A549 treated with DMSO at 1 μM for 4 hours (cell line): Measurements from ENCODE around the gene TRUB1. TPM values are rescaled to one million over a fixed set of nuclear protein-coding genes. Genes with fewer than 3 reads are reported as not detected.

Source experiments
- total RNA-seq: library from RNA; stranded (reverse); fragments of 200-300 nt; extraction: Qiagen RNA extraction; gene quantifications from 5 replicates; pipeline ENCODE4 v1.2.3, GENCODE V29; 2022; ENCODE audit warnings: low read depth

Gene TRUB1
- 13.5 to 22.4 TPM (median 16.7 TPM) in 5 replicates for total RNA-seq

DNA sequence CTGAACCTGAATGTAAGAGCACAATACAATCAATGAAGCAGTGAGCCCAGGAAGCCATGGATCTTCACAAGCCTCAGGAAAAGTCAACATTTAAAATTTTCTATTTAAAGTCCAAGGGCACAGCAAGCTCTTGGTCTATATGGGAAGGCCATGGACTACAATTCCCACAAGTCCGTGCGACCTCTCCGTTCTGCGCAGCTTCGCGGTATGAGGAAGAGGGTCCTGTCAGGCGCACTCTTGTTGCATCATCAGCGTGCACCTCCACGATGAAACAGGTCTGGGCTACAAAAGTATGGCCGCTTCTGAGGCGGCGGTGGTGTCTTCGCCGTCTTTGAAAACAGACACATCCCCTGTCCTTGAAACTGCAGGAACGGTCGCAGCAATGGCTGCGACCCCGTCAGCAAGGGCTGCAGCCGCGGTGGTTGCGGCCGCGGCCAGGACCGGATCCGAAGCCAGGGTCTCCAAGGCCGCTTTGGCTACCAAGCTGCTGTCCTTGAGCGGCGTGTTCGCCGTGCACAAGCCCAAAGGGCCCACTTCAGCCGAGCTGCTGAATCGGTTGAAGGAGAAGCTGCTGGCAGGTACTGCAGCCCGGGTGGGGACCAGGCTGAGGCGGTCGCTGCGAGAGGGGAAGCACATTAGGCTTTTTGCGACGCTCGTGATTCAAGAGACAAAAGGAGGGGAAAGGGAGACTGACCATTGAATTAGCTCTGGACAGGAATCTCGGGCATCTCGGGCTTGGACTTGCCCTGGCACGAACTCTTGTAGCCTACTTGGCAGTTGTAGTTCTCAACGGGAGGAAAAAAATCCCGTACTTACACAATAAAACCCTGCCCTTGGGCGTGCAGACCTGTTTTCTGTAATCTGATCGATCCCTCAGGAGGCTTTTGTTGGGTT lies at the start of gene TRUB1:
TSS of gene TRUB1 (plus strand) at position 234 of the 894 bp plus-strand sequence. CDS start at position 293, 59 bp downstream.

Other genes with a start within 250 kb of the TRUB1 start
- gene FHIP2A, start 116.4 kb upstream of the TRUB1 start, total RNA-seq, result 8.3 to 10.1 TPM (median 9.9 TPM) in 5 replicates
- gene ATRNL1, start 155.2 kb downstream of the TRUB1 start, total RNA-seq, result 0.16 to 0.45 TPM (median 0.25 TPM) in 5 replicates